OCI-M1 (cell line): ENCODE data around the gene MMS19.
"Not testable (repeated sequence)": the region's sequence is repeated elsewhere in the genome, so short reads cannot be mapped to it uniquely, and the experiment has no call there.

ENCODE experiments used
- DNase-seq: peaks from one replicate; lab custom pipeline; 2025; lab: John Stamatoyannopoulos, UW

The MMS19 gene

DNA sequence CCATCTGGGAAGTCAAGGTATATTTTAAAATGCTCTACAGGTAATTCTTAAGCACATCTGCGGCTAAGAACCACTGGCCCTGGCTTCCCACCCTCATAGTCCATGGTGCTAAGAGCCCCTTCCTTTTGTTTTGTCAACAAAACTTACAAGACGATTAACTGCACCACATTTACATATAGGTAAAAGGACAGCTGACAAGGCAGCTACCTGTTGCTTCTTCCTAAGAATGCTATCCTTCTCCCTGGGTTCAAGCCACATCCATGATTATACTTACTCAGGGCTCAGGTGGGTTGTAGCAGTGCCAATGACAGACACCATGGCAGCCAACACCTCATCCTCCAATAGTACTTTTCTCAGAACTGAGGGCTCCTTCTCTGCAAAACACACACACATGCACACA, 35.9 kb downstream of the MMS19 start:
- no peak for DNase-seq

DNA sequence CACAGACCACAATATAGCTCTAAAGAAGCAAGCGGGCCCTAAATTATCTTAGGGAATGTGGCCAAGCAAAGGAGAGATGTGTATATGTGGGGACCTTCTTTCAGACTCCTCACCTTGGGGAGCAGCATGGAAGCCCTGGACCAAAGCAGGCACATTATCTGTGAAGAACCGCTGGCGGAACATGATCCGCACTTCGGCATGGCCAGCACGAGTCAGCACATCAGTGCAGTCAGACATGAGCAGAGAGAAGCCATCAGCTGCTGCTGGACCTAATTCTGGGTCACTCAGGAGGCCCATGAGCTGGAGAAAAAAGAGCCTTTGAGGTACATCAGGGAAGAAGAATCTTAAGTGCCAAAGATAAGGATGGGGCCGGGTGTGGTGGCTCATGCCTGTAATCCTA, 38.3 kb downstream of the MMS19 start:
- no peak for DNase-seq

GRCh38 chr10:97459111-97459510, 39.1 kb downstream of the MMS19 start:
- DNase-seq, result no peak

DNA sequence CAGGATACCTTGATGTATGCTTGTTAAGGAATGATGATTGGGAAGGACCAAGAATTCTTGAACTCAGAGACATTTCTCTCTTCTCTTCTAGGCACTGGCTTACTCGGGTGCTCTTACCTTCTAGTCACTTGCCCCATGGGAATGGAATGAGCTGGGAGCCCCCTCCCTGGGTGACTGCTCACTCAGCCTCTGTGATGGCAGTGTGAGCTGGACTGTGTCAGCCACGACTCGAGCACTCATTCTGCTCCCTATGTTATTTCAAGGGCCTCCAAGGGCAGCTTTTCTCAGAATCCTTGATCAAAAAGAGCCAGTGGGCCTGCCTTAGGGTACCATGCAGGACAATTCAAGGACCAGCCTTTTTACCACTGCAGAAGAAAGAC, 41.5 kb downstream of the MMS19 start:
- DNase-seq, result no peak

GRCh38 chr10:97456034-97456685, 42.1 kb downstream of the MMS19 start:
- DNase-seq, result no peak

DNA sequence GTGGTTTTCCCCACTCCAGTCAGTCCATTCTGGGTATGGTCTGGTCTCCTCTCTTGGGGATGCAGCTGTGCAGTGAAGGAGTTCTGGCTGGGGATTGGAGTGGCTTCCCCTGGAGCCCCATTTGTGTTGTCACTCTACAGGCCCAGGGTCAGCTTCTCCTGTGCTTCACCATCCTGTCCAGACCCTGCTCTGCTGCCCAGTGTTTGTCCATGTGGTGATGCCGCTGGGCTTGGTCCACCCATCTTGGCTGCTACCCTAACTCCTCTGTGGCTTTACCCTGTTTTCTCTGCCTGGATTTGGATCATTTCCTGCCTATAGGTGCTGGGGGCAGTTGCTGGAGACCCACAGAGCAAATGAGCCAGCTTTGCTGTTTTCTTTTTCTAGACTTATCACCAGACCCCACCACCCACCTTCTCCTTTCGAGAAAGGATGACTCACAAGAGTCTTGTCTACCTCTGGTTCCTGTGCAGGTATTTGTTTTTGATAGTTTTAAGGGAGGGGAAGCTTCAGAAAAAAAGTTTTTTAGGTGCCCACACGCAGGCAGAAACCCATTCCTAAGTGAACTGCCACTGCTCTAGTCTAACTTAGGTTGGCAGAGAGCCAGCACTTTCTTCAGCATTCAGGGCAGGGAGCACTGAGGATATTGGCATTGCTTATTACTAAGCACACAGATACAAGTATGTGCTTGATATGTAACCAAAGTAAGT, 43.7 kb downstream of the MMS19 start:
- peak; percentile 17 for DNase-seq

DNA sequence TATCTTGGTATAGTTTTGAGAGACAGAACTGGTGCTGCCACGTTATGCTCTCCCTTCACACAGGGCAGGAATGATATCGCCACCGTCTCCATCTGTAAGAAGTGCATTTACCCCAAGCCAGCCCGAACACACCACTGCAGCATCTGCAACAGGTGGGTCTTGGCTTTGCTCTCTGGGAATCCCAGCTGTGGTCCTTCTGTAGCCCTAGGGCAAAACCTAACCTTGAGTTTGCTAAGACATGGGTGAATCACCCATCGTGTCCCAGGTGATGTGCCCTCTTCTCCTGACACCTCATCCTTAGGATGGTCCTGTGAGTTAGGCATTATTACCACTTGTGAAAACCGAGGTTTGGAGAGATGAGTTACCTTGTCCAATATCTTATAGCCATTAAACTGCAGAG, 45.9 kb downstream of the MMS19 start:
- DNase-seq, result no peak

DNA sequence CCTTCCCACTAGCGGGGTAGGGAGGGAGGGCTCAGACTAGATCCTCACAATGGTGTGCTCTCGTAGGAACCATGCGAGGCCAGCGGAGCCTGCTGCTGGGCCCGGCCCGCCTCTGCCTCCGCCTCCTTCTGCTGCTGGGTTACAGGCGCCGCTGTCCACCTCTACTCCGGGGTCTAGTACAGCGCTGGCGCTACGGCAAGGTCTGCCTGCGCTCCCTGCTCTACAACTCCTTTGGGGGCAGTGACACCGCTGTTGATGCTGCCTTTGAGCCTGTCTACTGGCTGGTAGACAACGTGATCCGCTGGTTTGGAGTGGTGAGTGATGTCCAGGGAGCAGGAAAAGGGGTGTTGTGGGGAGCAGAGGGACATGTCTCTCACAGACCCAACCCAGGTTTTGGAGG, 46.6 kb downstream of the MMS19 start:
- no peak for DNase-seq

- DNase-seq, result no peak
Observed at GRCh38 chr10:97450828-97451227, 47.4 kb downstream of the MMS19 start.

GRCh38 chr10:97445722-97446639, 52.2 kb downstream of the MMS19 start, which contains the start of the genes EXOSC1 and ZDHHC16:
TSS of gene EXOSC1 (minus strand) at chr10:97446006. CDS start at chr10:97445985, 21 bp downstream.
TSS of gene ZDHHC16 (plus strand) at chr10:97446175. CDS start at chr10:97451676, 5,501 bp downstream.
- peak; percentile 98 for DNase-seq

GRCh38 chr10:97445357-97445721, 52.9 kb downstream of the MMS19 start:
- no peak for DNase-seq

DNA sequence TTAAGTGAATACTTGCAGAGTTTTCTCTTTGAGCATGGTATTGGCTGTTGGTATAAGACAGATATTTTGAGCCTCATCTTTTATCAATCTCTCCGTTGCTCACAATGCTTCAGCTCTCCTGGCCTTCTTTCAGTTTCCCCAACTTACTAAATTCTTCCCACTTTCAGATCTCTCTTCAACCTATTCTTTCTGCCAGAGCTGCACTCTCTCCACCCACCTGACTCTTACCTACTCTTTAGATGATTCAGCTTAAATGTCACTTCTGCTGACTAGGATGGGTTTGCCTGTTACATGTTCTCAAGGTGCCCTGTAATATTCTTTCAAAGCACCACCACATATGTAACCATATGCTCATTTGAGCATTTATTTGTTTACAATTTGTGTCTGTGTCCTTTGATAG, 54.0 kb downstream of the MMS19 start:
- DNase-seq, result no peak

DNA sequence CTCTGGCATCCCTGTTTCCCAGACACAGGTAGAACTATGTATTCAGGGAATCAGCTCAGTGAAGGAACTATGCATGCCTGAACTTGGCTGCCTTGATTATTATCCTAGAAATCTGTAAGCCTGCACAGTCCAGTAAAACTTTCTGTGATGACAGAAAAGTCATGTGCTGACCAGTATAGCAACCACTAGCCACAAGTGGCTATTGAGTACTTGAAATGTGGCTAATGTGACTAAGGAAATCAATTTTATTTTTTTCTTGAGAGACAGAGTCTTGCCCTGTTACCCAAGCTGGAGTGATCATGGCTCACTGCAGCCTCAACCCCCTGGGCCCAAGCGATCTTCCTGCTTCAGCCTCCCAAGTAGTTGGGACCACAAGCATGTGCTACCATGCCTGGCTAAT, 55.9 kb downstream of the MMS19 start:
- DNase-seq, result no peak

DNA sequence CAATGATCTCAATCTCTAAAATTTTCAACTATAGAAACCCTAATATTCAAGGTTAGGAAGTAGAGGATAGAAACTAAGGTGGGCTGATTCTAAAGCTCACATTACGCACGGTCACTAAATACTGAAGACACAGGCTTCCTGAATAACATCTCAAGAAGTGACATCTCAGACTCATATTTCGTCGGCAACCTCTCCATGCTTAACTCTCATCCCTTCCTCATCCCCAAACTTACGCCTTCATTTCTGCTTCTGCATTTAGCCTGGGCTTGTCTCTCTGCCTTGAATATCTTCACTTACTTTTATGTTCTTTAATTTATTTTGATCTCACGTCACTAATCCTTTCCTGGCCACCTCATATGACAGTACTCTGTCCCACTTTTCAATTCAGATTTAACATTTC, 63.0 kb downstream of the MMS19 start:
- no peak for DNase-seq

DNA sequence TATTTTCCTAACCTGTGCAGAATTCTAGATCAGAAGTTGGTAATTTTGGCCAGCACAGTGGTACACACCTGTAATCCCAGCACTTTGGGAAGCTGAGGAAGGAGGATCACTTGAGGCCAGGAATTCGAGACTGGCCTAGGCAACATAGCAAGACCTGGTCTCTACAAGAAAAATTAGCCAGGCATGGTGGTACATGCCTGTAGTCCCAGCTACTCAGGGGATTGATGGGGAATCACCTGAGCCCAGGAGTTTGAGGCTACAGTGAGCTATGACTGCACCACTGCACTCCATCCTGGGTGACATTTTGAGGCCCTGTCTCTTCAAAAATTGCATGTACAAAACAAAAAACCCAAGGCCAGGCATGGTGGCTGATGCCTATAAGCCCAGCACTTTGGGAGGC, 63.7 kb downstream of the MMS19 start:
- no peak for DNase-seq

- peak; percentile 30 for DNase-seq
Observed at GRCh38 chr10:97434055-97434454, 64.2 kb downstream of the MMS19 start.

GRCh38 chr10:97428572-97428981, 69.6 kb downstream of the MMS19 start:
- no peak for DNase-seq

- peak; percentile 48 for DNase-seq
Observed at GRCh38 chr10:97427571-97428179, 70.5 kb downstream of the MMS19 start.

DNA sequence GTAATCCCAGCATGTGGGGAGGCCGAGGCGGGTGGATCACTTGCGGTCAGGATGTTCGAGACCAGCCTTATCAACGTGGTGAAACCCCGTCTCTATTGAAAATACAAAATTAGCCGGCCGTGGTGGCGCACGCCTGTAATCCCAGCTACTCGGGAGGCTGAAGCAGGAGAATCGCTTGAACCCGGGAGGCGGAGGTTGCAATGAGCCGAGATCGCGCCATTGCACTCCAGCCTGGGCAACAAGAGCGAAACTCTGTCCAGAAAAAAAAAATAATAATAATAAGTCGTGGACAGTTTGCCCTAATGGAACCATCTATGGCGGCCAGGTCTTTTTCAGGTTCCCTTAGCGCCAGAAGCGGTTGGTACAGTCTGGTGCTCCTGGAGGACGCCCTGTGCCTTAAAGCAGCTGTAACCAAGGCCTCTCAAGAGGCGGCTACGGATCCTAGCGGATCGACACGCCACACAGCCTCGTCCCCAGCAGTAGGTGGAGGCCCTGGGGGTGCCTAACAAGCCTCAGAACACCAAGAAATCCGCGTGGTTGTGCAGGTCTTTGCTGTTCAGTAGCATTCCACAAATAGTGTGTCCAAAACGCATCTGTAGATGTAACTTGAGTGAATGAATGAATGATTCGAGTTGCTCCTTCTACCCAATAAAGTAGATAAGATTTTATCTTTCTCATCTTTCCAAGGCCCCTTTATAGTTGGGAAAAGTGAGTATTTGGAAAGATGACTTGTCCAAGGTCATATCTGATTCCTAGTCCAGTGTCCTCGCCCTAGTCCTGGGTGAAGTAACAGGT, 71.2 kb downstream of the MMS19 start:
- peak; percentile 44 for DNase-seq

- peak; percentile 98 for DNase-seq
Observed at GRCh38 chr10:97425964-97426775, 72.1 kb downstream of the MMS19 start, which contains the start of gene PGAM1. TSS of gene PGAM1 (plus strand) at chr10:97426191. CDS start at chr10:97426308, 117 bp downstream.

DNA sequence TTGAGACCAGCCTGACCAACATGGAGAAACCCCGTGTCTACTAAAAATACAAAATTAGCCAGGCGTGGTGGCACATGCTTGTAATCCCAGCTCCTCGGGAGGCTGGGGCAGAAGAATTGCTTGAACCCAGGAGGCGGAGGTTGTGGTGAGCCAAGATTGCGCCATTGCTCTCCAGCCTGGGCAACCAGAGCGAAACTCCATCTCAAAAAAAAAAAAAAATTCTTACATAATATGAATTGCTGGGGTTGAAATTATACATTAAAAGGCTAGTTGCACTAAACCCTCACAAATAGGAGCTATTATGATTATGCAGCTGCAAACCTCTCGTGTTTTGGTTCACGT, 74.5 kb downstream of the MMS19 start:
- not testable (repeated sequence) for DNase-seq
